ENCODE measurements around the gene ABL1. TPM values are rescaled to one million over a fixed set of nuclear protein-coding genes. Genes with fewer than 3 reads are reported as not detected.

ABL1 gene
- total RNA-seq, 1 donor from 2014 or later: 31.2 TPM

- DNase-seq (ENCODE audit: low read depth): no peak
- H3K4me3 ChIP-seq (ENCODE audit: low read depth, low read length): no peak overlapping the region
- TF ChIP-seq, protein P1, sequence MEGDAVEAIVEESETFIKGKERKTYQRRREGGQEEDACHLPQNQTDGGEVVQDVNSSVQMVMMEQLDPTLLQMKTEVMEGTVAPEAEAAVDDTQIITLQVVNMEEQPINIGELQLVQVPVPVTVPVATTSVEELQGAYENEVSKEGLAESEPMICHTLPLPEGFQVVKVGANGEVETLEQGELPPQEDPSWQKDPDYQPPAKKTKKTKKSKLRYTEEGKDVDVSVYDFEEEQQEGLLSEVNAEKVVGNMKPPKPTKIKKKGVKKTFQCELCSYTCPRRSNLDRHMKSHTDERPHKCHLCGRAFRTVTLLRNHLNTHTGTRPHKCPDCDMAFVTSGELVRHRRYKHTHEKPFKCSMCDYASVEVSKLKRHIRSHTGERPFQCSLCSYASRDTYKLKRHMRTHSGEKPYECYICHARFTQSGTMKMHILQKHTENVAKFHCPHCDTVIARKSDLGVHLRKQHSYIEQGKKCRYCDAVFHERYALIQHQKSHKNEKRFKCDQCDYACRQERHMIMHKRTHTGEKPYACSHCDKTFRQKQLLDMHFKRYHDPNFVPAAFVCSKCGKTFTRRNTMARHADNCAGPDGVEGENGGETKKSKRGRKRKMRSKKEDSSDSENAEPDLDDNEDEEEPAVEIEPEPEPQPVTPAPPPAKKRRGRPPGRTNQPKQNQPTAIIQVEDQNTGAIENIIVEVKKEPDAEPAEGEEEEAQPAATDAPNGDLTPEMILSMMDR (conservative IDR thresholded peaks at IDR 0.05; ENCODE audit: low read depth, low read length): no peak
Observed at GRCh38 chr9:130830231-130830760, 4.8 kb upstream of the ABL1 start.

GRCh38 chr9:130831077-130831476 is 4.0 kb upstream of the ABL1 start:
- TF ChIP-seq, protein P1 (conservative IDR thresholded peaks at IDR 0.05; ENCODE audit: low read depth, low read length): no peak
- no peak for DNase-seq (ENCODE audit: low read depth)
- H3K4me3 ChIP-seq (ENCODE audit: low read depth, low read length): no peak overlapping the region

DNA sequence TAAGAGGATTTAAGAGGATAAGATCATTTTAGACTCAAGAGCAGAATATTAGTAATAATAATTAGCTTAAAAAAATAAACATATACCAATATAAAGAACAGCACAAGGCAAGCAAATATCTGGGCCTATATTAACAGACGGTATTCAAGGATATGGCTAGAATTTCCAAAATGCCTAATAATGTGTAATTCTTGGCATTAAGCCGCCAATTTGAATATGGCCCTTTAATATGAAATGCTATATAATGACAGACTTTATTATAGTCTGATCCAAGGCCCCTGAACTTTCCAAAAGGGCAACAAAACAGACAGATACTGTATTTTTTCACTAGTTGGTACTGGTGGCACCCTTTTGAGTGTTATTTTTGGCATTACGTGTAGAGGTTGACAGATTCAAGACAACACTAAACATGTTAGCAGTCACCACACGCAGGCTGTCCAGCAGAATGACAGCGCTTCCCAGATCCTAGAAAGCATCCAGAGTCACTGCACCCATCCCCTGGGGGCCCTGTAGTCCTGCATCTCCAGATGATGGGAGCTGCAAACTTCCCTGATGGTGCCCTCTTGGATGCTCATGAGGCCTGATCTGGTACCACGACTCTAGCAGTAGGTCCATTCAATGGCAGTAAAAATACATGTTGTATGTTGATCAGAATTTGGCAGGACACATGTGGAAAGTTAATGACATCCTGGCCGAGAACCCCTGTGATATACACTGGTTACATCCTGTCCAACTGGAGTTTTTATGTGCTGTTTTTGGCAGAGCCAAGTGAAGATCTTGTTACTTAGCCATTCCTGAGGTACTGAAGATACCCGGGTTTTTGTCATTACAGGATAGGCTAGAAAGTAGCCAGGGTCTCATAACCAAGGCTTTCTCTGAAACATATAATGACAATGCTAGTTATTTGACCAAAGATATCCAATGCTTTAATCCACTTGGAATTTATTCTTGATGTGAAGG is 1.7 kb upstream of the ABL1 start:
- H3K4me3 ChIP-seq (ENCODE audit: low read depth, low read length): no peak overlapping the region
- TF ChIP-seq, protein P1 (conservative IDR thresholded peaks at IDR 0.05; ENCODE audit: low read depth, low read length): no peak
- DNase-seq (ENCODE audit: low read depth): no peak

DNA sequence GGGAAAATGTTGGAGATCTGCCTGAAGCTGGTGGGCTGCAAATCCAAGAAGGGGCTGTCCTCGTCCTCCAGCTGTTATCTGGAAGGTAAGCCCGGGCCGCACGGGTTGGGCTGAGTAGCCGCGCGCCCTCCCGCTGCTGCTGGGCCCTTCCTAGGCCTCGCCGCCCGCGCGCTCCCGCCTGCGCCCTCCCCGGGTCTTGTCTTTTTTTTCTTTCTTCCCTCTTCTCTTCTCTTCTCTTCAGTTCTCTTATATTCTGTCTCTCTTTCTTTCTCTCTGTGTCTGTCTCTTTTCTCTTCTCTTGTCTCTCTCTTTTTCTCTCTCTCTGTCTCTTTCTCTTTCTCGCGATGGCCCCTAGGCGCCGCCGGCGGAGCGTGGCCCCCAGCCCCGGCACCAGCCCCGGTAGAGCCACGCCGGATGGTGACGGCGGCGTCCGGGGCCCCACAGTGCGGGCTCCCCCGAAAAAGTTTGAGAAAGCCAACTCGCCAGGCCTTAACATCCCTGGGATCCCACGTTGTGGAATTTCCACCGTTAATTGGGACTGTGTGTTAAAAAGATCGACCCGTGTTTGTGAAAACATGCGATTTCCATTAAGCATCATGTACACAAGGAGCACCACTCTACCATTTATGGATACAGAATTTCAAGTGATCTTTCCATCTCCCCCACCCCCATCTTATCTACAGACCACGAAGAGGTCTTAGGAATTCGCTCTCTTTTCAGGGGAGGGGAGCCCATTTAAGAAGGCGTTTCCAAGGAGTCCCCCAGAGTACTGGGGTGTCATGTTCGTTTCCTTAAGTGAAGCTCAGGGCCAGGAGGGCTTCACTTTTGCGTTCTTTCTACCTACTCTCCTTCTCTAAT is 616 bp downstream of the ABL1 start:
- TF ChIP-seq, protein P1 (conservative IDR thresholded peaks at IDR 0.05; ENCODE audit: low read depth, low read length): no peak
- no peak for DNase-seq (ENCODE audit: low read depth)
- H3K4me3 ChIP-seq (ENCODE audit: low read depth, low read length): peak overlapping the region; percentile 81

DNA sequence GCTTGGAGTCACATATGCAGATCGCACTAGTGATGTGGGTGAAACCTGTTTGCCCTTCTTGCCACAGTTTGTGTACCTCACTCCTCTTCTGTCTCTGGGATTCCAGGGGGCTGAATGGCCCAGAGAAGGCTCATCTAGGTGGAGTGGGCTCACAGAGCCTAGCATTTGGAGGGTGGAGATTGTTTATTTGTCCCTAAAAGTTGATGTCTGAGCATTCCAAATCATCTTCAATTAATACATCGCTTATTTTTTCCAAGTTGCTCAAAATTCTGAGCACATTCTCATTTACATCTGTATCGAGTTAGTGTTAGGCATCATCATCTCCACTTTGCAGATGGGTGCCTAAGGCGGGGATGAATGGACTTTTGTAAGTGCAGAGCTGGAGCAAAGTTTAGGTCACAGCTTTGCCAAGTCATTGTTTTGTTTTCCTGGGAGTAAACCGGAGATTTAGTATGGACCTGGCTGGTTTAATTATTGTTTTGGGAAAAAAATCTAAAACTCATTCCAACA is 2.0 kb downstream of the ABL1 start:
- peak overlapping the region; percentile 81 for H3K4me3 ChIP-seq (ENCODE audit: low read depth, low read length)
- TF ChIP-seq, protein P1 (conservative IDR thresholded peaks at IDR 0.05; ENCODE audit: low read depth, low read length): no peak
- no peak for DNase-seq (ENCODE audit: low read depth)

- TF ChIP-seq, protein P1 (conservative IDR thresholded peaks at IDR 0.05; ENCODE audit: low read depth, low read length): no peak
- DNase-seq (ENCODE audit: low read depth): no peak
- peak overlapping the region; percentile 81 for H3K4me3 ChIP-seq (ENCODE audit: low read depth, low read length)
Observed at GRCh38 chr9:130837643-130838042, 2.6 kb downstream of the ABL1 start.
